ENCODE results near the gene KRT77.

DNA sequence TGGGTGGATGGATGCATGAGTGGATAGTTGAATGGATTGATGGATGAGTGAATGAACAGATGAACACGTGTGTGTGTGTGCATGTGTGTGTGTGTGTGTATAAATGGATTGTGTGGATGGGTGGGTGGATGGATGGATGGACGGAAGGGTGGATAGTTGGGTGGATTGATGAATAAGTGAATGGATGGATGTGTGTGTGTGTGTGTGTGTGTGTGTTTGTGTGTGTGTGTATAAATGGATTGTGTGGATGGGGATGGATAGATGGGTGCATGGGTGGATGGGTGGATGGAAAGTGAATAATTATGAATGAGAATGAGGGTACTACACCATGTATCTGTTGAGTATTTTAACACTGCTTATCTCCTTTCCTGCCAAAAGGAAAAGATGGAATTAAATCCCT, 986 bp downstream of the KRT77 start:
- TF ChIP-seq, protein P1, sequence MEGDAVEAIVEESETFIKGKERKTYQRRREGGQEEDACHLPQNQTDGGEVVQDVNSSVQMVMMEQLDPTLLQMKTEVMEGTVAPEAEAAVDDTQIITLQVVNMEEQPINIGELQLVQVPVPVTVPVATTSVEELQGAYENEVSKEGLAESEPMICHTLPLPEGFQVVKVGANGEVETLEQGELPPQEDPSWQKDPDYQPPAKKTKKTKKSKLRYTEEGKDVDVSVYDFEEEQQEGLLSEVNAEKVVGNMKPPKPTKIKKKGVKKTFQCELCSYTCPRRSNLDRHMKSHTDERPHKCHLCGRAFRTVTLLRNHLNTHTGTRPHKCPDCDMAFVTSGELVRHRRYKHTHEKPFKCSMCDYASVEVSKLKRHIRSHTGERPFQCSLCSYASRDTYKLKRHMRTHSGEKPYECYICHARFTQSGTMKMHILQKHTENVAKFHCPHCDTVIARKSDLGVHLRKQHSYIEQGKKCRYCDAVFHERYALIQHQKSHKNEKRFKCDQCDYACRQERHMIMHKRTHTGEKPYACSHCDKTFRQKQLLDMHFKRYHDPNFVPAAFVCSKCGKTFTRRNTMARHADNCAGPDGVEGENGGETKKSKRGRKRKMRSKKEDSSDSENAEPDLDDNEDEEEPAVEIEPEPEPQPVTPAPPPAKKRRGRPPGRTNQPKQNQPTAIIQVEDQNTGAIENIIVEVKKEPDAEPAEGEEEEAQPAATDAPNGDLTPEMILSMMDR (IDR thresholded peaks at IDR 0.05), result no peak
- no peak for TF ChIP-seq POLR2A (IDR thresholded peaks at IDR 0.05)

Data from lower leg skin (tissue), 3 donors.